WI38 (cell line): ENCODE data around the gene TMEM120B.
"Not testable (repeated sequence)": the region's sequence is repeated elsewhere in the genome, so short reads cannot be mapped to it uniquely, and the experiment has no call there.

Source experiments
- H3K4me3 ChIP-seq: 2 replicates; pipeline ENCODE4 v1.5.1; 2011; ENCODE audit warnings: low read depth, mild to moderate bottlenecking, control low read depth, low read length
- CTCF ChIP-seq: IDR thresholded peaks from 2 replicates; pipeline ENCODE4 v1.5.1; 2012; ENCODE audit warnings: low read depth, mild to moderate bottlenecking, control low read depth, low read length

The TMEM120B gene

DNA sequence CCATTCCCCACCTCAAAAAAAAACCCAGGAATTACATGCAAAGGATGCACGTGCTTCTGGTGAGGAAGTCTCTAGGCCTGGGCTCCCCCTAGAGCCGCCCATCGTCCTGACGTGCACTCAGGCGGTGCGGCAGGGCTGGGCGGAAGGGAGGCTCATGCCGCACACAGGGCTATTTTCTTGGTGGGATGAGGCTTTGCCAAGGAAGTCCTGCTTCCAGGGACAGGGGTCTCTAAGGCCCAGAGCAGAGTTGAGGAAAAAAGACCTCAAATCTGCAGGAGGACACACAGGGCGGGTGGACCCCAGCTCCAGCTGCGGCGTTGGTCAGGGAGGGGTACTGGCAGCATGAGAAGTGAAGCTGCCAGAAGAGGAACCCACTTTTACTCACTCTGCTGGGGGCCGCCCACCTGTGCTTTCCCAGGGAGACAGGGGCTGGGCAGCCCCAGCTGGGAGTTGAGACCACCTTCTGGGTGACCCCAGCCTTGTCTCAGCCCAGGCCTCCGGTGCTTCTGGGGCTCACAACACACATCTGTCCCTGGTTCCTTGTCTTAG lies 76.8 kb downstream of the TMEM120B start:
- TF ChIP-seq CTCF = no peak
- H3K4me3 ChIP-seq = no peak overlapping the region

- H3K4me3 ChIP-seq = no peak overlapping the region
- no peak for TF ChIP-seq CTCF
These were observed 77.5 kb downstream of the TMEM120B start for GRCh38 chr12:121789800-121790728.

GRCh38 chr12:121790785-121791184 lies 78.2 kb downstream of the TMEM120B start:
- H3K4me3 ChIP-seq = not testable (repeated sequence)

- H3K4me3 ChIP-seq = no peak overlapping the region
- no peak for TF ChIP-seq CTCF
These were observed 79.4 kb downstream of the TMEM120B start for GRCh38 chr12:121791671-121792551.

- no peak for TF ChIP-seq CTCF
- H3K4me3 ChIP-seq = peak overlapping the region; percentile 50; the same call in 1 of the 2 replicates
These were observed 80.3 kb downstream of the TMEM120B start for GRCh38 chr12:121792607-121793439.

DNA sequence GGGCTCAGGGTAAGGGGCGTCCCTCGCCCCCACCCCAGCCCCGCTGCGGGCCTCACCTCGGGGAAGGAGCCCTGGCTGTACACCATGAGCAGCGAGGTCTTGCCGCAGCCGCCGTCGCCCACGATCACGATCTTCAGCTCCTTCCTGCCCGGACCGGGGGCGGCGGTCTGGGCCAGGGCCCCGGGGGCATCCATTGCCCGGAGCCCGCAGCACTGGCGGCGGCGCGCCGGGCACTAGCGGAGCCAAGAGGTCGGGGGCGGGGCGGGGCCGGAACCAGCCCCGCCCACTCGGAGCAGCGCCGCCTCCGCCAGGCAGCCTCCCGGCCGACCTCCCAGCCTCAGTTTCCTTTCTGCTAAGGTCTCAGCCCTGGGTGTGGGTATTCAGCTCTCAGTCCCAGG lies 80.9 kb downstream of the TMEM120B start, which contains the start of gene RHOF:
Gene RHOF, minus strand, starts transcription at position 249 of the 398 bp plus-strand sequence. Its CDS starts 55 bp downstream, at position 194.
- no peak for TF ChIP-seq CTCF
- peak within 1 kb of the TSS; percentile 50 for H3K4me3 ChIP-seq
